GM12878 (cell line): ENCODE data around the gene ADAMTSL2. TPM values are rescaled to one million over a fixed set of nuclear protein-coding genes. Genes with fewer than 3 reads are reported as not detected.

Experiments used
- ATAC-seq: fragments of 200-7000 bp; cut with Tn5 transposase; 3 replicates; pipeline ENCODE4 v1.9.1; 2020; ENCODE audit warnings: mild to moderate bottlenecking, moderate library complexity
- BruUV-seq: library from RNA; stranded (reverse); fragments of 400-500 nt; replicated peaks from 2 replicates; lab custom pipeline; 2021; lab: Mats Ljungman, UMichigan
- CTCF ChIA-PET: fragments of 300-600 bp; sonication (Branson Sonifier 250); formaldehyde crosslinking; extraction: SDS; loops from one replicate; lab custom pipeline; 2021; ENCODE audit warnings: inconsistent platforms; lab: Yijun Ruan, JAX
- POLR2A ChIA-PET: fragments of 350-600 bp; formaldehyde crosslinking; extraction: SDS; loops from one replicate; lab custom pipeline; 2021; ENCODE audit warnings: inconsistent platforms; lab: Charles Lee
- RAD21 ChIA-PET: fragments of 300-600 bp; sonication (Branson Sonifier 250); formaldehyde crosslinking; loops from one replicate; lab custom pipeline; 2023; ENCODE audit warnings: antibody characterized with exemption; ENCODE audit not compliant: unreplicated experiment; lab: Charles Lee
- SMC1A ChIA-PET: fragments of 300-600 bp; sonication (Branson Sonifier 250); formaldehyde crosslinking; loops from one replicate; lab custom pipeline; 2023; ENCODE audit not compliant: unreplicated experiment, uncharacterized antibody; lab: Charles Lee
- DNase-seq: peaks from one replicate; pipeline ENCODE4 v3.0.0-alpha.2; 2011; ENCODE audit warnings: low read depth, low spot score
- FAIRE-seq: peaks from 3 replicates; lab custom pipeline; 2011; peaks lifted over from hg19 to GRCh38; lab: Jason Lieb, UNC
- H2AFZ ChIP-seq: 2 replicates; pipeline ENCODE4 v1.6.0; 2011; ENCODE audit warnings: low read depth, low read length, control low read depth; ENCODE audit not compliant: control insufficient read depth
- H3K27ac ChIP-seq: 2 replicates; pipeline ENCODE4 v1.5.1; 2011; ENCODE audit warnings: control low read depth; ENCODE audit not compliant: control insufficient read depth, insufficient read depth
- H3K27me3 ChIP-seq, 2 experiments: replicated peaks in 1 of 2; 2 replicates each; pipeline versions ENCODE4 v1.6.0 to v1.6.1; 2011; ENCODE audit warnings: low read length in 1 of 2; ENCODE audit not compliant: control insufficient read depth in 2 of 2, insufficient read depth in 2 of 2
- H3K36me3 ChIP-seq, 2 experiments: 2 replicates each; pipeline ENCODE4 v1.5.1; 2011; ENCODE audit warnings: low read length in 1 of 2; ENCODE audit not compliant: control insufficient read depth in 2 of 2, insufficient read depth in 2 of 2
- H3K4me1 ChIP-seq: 2 replicates; pipeline ENCODE4 v1.6.1; 2011; ENCODE audit warnings: mild to moderate bottlenecking, low read length, moderate library complexity, mixed read lengths; ENCODE audit not compliant: control insufficient read depth, insufficient read depth
- H3K4me2 ChIP-seq: 2 replicates; pipeline ENCODE4 v1.6.0; 2011; ENCODE audit warnings: control low read depth; ENCODE audit not compliant: control insufficient read depth, insufficient read depth
- H3K4me3 ChIP-seq: fragments of 200-600 bp; sonication (generic); 2 replicates; pipeline ENCODE4 v1.5.1; 2016
- H3K79me2 ChIP-seq: 2 replicates; pipeline ENCODE4 v1.6.0; 2011; ENCODE audit warnings: low read length; ENCODE audit not compliant: control insufficient read depth, insufficient read depth
- H3K9ac ChIP-seq: 2 replicates; pipeline ENCODE4 v1.8.0; 2011; ENCODE audit warnings: low read length, control low read depth, mixed read lengths; ENCODE audit not compliant: control insufficient read depth, insufficient read depth
- H3K9me3 ChIP-seq: replicated peaks from 3 replicates; pipeline ENCODE4 v1.5.1; 2011; ENCODE audit warnings: mild to moderate bottlenecking, low read length; ENCODE audit not compliant: control insufficient read depth, insufficient read depth
- H4K20me1 ChIP-seq: 2 replicates; pipeline ENCODE4 v1.6.0; 2011; ENCODE audit not compliant: control insufficient read depth, insufficient read depth
- ASH2L ChIP-seq: fragments of 300-600, 200-600 bp; sonication (generic); IDR thresholded peaks from 2 replicates; pipeline ENCODE4 v1.6.1; 2017; ENCODE audit warnings: low read depth, mild to moderate bottlenecking, borderline replicate concordance
- BCL11A ChIP-seq: IDR thresholded peaks from 2 replicates; pipeline ENCODE4 v1.6.1; 2011; ENCODE audit warnings: low read depth, low read length
- CBX5 ChIP-seq: sonication (generic); IDR thresholded peaks from 2 replicates; pipeline ENCODE4 v1.6.1; 2016; ENCODE audit warnings: low read depth, moderate library complexity, mild to moderate bottlenecking, inconsistent platforms
- EGR1 ChIP-seq, 2 experiments: IDR thresholded peaks; 1 replicate in 1 of 2; 2 replicates in 1 of 2; pipeline ENCODE4 v1.6.1; 2011 to 2012; ENCODE audit warnings: low read depth in 2 of 2, low read length in 2 of 2, borderline replicate concordance in 1 of 2, mild to moderate bottlenecking in 1 of 2, moderate library complexity in 1 of 2
- HDAC2 ChIP-seq: fragments of 200-600 bp; sonication (generic); IDR thresholded peaks from 2 replicates; pipeline ENCODE4 v1.6.1; 2017
- IKZF2 ChIP-seq, 2 experiments: fragments of 450-650 bp; IDR thresholded peaks; 2 replicates each; pipeline ENCODE4 v1.6.1; 2017; ENCODE audit warnings: mild to moderate bottlenecking in 2 of 2, moderate library complexity in 2 of 2
- IRF4 ChIP-seq: IDR thresholded peaks from 2 replicates; pipeline ENCODE4 v1.6.1; 2011; ENCODE audit warnings: low read depth, low read length
- JUNB ChIP-seq: IDR thresholded peaks from 2 replicates; pipeline ENCODE4 v1.6.1; 2016; ENCODE audit warnings: antibody characterized with exemption, mild to moderate bottlenecking
- NFIC ChIP-seq: IDR thresholded peaks from 2 replicates; pipeline ENCODE4 v1.6.1; 2012; ENCODE audit warnings: low read depth, mild to moderate bottlenecking, inconsistent platforms, low read length, moderate library complexity
- SMC3 ChIP-seq: IDR thresholded peaks from 2 replicates; pipeline ENCODE4 v1.6.1; 2011; ENCODE audit warnings: low read length, improper control_type of control experiment, borderline replicate concordance
- SPI1 ChIP-seq: IDR thresholded peaks from 2 replicates; pipeline ENCODE4 v1.6.1; 2011; ENCODE audit warnings: low read depth, mild to moderate bottlenecking, low read length, moderate library complexity, borderline replicate concordance; ENCODE audit not compliant: insufficient read depth
- STAT1 ChIP-seq: fragments of 450-650 bp; conservative IDR thresholded peaks from 2 replicates; pipeline ENCODE4 v1.6.1; 2014; ENCODE audit warnings: antibody characterized with exemption, mild to moderate bottlenecking
- ZSCAN29 ChIP-seq: fragments of 450-650 bp; IDR thresholded peaks from 2 replicates; pipeline ENCODE4 v1.6.1; 2017; ENCODE audit warnings: mild to moderate bottlenecking, moderate library complexity
- WGBS: methylation state at CpG from one replicate; pipeline ENCODE4 v1.1.6; 2016; ENCODE audit warnings: low lambda C conversion rate; ENCODE audit not compliant: insufficient replicate concordance, insufficient coverage; ENCODE audit errors: missing lambda C conversion rate; 5-methylcytosine and 5-hydroxymethylcytosine counted together
- in situ Hi-C: fragments of 300-500 bp; cut with MboI; formaldehyde crosslinking; loops from 9 replicates; pipeline ENCODE4 v1.14.3; 2018; ENCODE audit warnings: mixed read lengths
- intact Hi-C: fragments of 100-400 bp; cut with micrococcal nuclease; formaldehyde crosslinking; loops from one replicate; pipeline ENCODE4 v1.14.2; 2022; ENCODE audit not compliant: unreplicated experiment
- polyA plus RNA-seq, 11 experiments: library from polyadenylated mRNA; depleted of rRNA in 4 of 11; unstranded in 6 of 11; stranded (reverse) in 5 of 11; fragments of >200 nt; fragmentation: Nextera tagmentation in 4 of 11; fragmentation: Illumina TruSeq in 1 of 11; extraction: Ambion mirVana in 4 of 11; extraction: Trizol in 1 of 11; gene quantifications; 1 replicate in 1 of 11; 2 replicates in 10 of 11; pipeline versions ENCODE4 v1.2.1 to v1.2.3, GENCODE V29; 2011 to 2016; ENCODE audit warnings: inconsistent platforms in 2 of 11, missing spikeins in 2 of 11, low read depth in 1 of 11
- total RNA-seq, 4 experiments: library from RNA; depleted of rRNA in 3 of 4; stranded (reverse); fragments of >200 nt in 3 of 4; fragmentation: Illumina TruSeq in 1 of 4; extraction: Trizol in 1 of 4; gene quantifications; 2 replicates each; pipeline versions ENCODE4 v1.2.1 to v1.2.3, GENCODE V29; 2013 to 2021
- TF ChIP-seq, protein P1 (sequence below), 3 experiments: IDR thresholded peaks in 2 of 3; conservative IDR thresholded peaks in 1 of 3; 2 replicates each; pipeline ENCODE4 v1.5.1; 2011; ENCODE audit warnings: low read depth in 3 of 3, low read length in 3 of 3, mild to moderate bottlenecking in 3 of 3, control low read depth in 2 of 3, moderate library complexity in 2 of 3, inconsistent platforms in 1 of 3, mixed read lengths in 1 of 3; ENCODE audit not compliant: control insufficient read depth in 2 of 3, insufficient read depth in 1 of 3; ENCODE audit errors: extremely low read depth in 1 of 3

Gene ADAMTSL2
- total and polyA plus RNA-seq, 10 of the 15 experiments (the other 5 are each of a cell fraction or from before 2014, with no cell fraction given), result 0.07 TPM; not detected in 9

DNA sequence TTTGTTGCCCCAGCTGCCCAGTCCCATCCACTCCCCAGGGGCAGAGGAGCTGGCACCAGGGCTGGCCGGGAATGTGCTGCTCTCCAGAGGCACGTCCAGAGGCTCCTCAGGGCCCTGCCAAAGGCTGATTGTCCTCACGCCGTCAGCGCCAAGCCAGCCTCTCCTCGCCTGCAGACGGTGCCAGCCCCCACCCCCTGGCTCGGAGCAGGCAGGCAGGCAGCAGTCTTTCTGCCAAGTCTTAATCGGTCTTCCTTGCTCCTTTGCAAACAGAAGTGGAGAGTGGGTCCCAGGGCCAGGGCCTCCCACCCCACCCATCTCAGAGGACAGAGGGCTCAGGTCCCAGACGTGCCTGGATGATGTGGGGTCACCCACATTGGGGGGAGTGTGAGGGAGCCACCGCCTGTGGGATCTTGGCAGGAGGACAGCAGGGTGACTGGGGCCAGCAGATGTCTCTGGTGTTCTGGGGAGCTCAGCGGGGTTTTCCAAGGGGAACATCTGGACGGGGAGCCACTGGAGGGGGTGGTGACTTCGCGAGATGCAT is 38.4 kb downstream of the ADAMTSL2 start:
- Histone ChIP-seq H3K27me3 (no peaks in the 10 kb centered on the region; a peak in 3 of 4 replicates), H3K27ac (no peak overlapping the region), H3K9me3 (no peaks in the 10 kb centered on the region), H3K79me2 (no peaks in the 10 kb centered on the region), H3K4me1 (no peaks in the 10 kb centered on the region; the same call in 1 of the 2 replicates), H3K9ac (no peak overlapping the region), H3K4me3 (no peak overlapping the region), H4K20me1 (no peaks in the 10 kb centered on the region; the same call in 1 of the 2 replicates), H2AFZ (no peak overlapping the region), H3K36me3 (no peaks in the 10 kb centered on the region), H3K4me2 (no peak overlapping the region)
- DNase-seq, result no peak
- no TSS peak for BruUV-seq
- intact Hi-C loops, result no loop called here
- ChIA-PET SMC1A (no interaction called here), RAD21 (no interaction called here), POLR2A (no interaction called here), CTCF (no interaction called here)
- no peak for FAIRE-seq
- 17% methylated on average over 15 of the region's 15 CpGs for WGBS
- no peak; the same call in 1 of the 3 replicates for ATAC-seq
- in situ Hi-C loops, result no loop called here
- TF ChIP-seq, protein P1, sequence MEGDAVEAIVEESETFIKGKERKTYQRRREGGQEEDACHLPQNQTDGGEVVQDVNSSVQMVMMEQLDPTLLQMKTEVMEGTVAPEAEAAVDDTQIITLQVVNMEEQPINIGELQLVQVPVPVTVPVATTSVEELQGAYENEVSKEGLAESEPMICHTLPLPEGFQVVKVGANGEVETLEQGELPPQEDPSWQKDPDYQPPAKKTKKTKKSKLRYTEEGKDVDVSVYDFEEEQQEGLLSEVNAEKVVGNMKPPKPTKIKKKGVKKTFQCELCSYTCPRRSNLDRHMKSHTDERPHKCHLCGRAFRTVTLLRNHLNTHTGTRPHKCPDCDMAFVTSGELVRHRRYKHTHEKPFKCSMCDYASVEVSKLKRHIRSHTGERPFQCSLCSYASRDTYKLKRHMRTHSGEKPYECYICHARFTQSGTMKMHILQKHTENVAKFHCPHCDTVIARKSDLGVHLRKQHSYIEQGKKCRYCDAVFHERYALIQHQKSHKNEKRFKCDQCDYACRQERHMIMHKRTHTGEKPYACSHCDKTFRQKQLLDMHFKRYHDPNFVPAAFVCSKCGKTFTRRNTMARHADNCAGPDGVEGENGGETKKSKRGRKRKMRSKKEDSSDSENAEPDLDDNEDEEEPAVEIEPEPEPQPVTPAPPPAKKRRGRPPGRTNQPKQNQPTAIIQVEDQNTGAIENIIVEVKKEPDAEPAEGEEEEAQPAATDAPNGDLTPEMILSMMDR (IDR thresholded peaks at IDR 0.05 in 2 of 3, conservative IDR thresholded peaks at IDR 0.05 in 1 of 3; ENCODE audit: control insufficient read depth in 2 of 3, extremely low read depth in 1 of 3, insufficient read depth in 1 of 3, low read depth in 3 of 3, low read length in 3 of 3), result peak in 1 of 3 experiments; percentile 30; a peak in 2 of 6 replicates
- no peak for TF ChIP-seq JUNB

DNA sequence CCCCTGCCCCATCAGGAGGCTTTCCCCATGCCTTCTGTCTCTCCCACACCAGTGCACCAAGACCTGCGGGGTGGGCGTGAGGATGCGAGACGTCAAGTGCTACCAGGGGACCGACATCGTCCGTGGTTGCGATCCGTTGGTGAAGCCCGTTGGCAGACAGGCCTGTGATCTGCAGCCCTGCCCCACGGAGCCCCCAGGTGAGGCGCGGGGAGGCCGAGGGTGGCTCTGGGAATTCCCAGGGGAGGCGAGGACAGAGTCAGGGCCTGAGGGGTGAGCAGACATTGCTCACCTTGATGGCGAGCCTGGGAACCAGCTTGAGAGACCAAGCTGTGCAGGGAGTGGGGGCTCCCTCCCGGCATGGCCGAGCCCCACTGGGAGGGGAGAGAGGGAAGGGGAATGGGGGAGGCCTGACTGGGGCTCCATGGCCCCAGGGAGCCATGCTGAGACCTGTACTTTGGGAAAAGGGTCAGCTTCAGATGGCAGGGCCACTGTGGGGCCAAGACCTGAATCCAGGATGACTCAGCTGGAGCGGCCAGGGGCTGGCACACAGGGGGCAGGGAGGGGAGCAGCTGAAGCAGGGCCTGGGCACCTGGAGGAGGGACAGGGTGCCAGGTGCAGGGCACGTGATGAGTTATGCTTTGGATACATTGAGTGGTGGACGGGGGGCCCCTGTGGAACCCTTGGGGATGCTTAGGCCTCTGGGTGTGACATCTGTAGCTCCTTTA is 39.4 kb downstream of the ADAMTSL2 start:
- no peak overlapping the region for H3K9ac ChIP-seq
- no peak overlapping the region for H3K4me3 ChIP-seq
- no peaks in the 10 kb centered on the region for H3K36me3 ChIP-seq
- SMC1A ChIA-PET, result no interaction called here
- H2AFZ ChIP-seq, result no peak overlapping the region
- no peaks in the 10 kb centered on the region; the same call in 1 of the 2 replicates for H4K20me1 ChIP-seq
- CTCF ChIA-PET, result no interaction called here
- no peak overlapping the region for H3K4me2 ChIP-seq
- H3K9me3 ChIP-seq, result no peaks in the 10 kb centered on the region
- in situ Hi-C loops (no loop called here), intact Hi-C loops (no loop called here)
- peaks cover 3 to 5% of the 10 kb centered on the region in 2 experiments; a peak in 3 of 4 replicates for H3K27me3 ChIP-seq
- no peak for DNase-seq
- H3K4me1 ChIP-seq, result no peaks in the 10 kb centered on the region; the same call in 1 of the 2 replicates
- FAIRE-seq, result no peak
- ATAC-seq, result no peak
- POLR2A ChIA-PET, result no interaction called here
- no peaks in the 10 kb centered on the region for H3K79me2 ChIP-seq
- WGBS, result 29% methylated on average over 20 of the region's 21 CpGs
- no TSS peak for BruUV-seq
- H3K27ac ChIP-seq, result no peak overlapping the region
- RAD21 ChIA-PET, result no interaction called here
- TF ChIP-seq ZSCAN29 (no peak), HDAC2 (no peak), BCL11A (no peak), EGR1 (IDR thresholded peaks at IDR 0.05; ENCODE audit: borderline replicate concordance in 1 of 2, low read depth in 2 of 2, low read length in 2 of 2) (no peak), CBX5 (no peak), SMC3 (no peak), IKZF2 (IDR thresholded peaks at IDR 0.05) (no peak), IRF4 (no peak), SPI1 (no peak), NFIC (no peak), ASH2L (no peak), STAT1 (no peak)
